ENCODE measurements around the gene MMRN2. TPM values are rescaled to one million over a fixed set of nuclear protein-coding genes. Genes with fewer than 3 reads are reported as not detected.

MMRN2 gene
- total and polyA plus RNA-seq, 2 of the 8 experiments (the other 6 are each of a cell fraction or from before 2014, with no cell fraction given) = 1.2 TPM

GRCh38 chr10:86958116-86958900 lies 893 bp upstream of the MMRN2 start, which contains the start of gene SNCG (continued):
- TF ChIP-seq, protein P1, sequence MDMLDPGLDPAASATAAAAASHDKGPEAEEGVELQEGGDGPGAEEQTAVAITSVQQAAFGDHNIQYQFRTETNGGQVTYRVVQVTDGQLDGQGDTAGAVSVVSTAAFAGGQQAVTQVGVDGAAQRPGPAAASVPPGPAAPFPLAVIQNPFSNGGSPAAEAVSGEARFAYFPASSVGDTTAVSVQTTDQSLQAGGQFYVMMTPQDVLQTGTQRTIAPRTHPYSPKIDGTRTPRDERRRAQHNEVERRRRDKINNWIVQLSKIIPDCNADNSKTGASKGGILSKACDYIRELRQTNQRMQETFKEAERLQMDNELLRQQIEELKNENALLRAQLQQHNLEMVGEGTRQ (IDR thresholded peaks at IDR 0.05; ENCODE audit: low read length) = no peak
- no peak for TF ChIP-seq TAF1 (IDR thresholded peaks at IDR 0.05; ENCODE audit: low read depth, low read length)
- TF ChIP-seq TAF7 (optimal IDR thresholded peaks at IDR 0.05; ENCODE audit: borderline replicate concordance, low read depth, low read length) = no peak
- no peak for TF ChIP-seq BCL11A (IDR thresholded peaks at IDR 0.05; ENCODE audit: low read depth in 2 of 2, low read length in 2 of 2)
- no peak for TF ChIP-seq RXRA (IDR thresholded peaks at IDR 0.05; ENCODE audit: insufficient read depth, low read depth, low read length)
- TF ChIP-seq, protein P2, sequence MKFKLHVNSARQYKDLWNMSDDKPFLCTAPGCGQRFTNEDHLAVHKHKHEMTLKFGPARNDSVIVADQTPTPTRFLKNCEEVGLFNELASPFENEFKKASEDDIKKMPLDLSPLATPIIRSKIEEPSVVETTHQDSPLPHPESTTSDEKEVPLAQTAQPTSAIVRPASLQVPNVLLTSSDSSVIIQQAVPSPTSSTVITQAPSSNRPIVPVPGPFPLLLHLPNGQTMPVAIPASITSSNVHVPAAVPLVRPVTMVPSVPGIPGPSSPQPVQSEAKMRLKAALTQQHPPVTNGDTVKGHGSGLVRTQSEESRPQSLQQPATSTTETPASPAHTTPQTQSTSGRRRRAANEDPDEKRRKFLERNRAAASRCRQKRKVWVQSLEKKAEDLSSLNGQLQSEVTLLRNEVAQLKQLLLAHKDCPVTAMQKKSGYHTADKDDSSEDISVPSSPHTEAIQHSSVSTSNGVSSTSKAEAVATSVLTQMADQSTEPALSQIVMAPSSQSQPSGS (IDR thresholded peaks at IDR 0.05; ENCODE audit: low read length) = no peak
- TF ChIP-seq, protein P3, sequence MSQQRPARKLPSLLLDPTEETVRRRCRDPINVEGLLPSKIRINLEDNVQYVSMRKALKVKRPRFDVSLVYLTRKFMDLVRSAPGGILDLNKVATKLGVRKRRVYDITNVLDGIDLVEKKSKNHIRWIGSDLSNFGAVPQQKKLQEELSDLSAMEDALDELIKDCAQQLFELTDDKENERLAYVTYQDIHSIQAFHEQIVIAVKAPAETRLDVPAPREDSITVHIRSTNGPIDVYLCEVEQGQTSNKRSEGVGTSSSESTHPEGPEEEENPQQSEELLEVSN (IDR thresholded peaks at IDR 0.05) = no peak
- TF ChIP-seq JUN (IDR thresholded peaks at IDR 0.05; ENCODE audit: low read depth, low read length) = no peak
- no peak for TF ChIP-seq BACH1 (IDR thresholded peaks at IDR 0.05; ENCODE audit: low read length)
- TF ChIP-seq KDM1A (IDR thresholded peaks at IDR 0.05; ENCODE audit: borderline replicate concordance, low read length) = no peak
